Activated naive CD8-positive, alpha-beta T cell treated with anti-CD3 and anti-CD28 coated beads, Interleukin-2, amount 50 U/mL, for 24 hours (primary cell): Measurements from ENCODE around the gene BATF2.
"Not testable (repeated sequence)": the region's sequence is repeated elsewhere in the genome, so short reads cannot be mapped to it uniquely, and the experiment has no call there.

Experiments
- ATAC-seq: fragments of 150-1000 bp; cut with Tn5 transposase; one replicate; pipeline ENCODE4 v1.10.0; 2021
- DNase-seq: peaks from one replicate; pipeline ENCODE4 v3.0.0; 2021
- H3K27ac Mint-ChIP-seq: one replicate; pipeline ENCODE4 v1.8.0; 2021; ENCODE audit warnings: mild to moderate bottlenecking, mixed read lengths
- H3K27me3 Mint-ChIP-seq: one replicate; pipeline ENCODE4 v1.8.0; 2021; ENCODE audit warnings: mixed read lengths
- H3K36me3 Mint-ChIP-seq: one replicate; pipeline ENCODE4 v1.8.0; 2021; ENCODE audit warnings: low read depth, mixed read lengths
- H3K4me1 Mint-ChIP-seq: one replicate; pipeline ENCODE4 v1.8.0; 2021; ENCODE audit warnings: mixed read lengths
- H3K4me3 Mint-ChIP-seq: one replicate; pipeline ENCODE4 v1.8.0; 2021; ENCODE audit warnings: mild to moderate bottlenecking, moderate library complexity, mixed read lengths
- H3K9me3 Mint-ChIP-seq: one replicate; pipeline ENCODE4 v1.8.0; 2021; ENCODE audit warnings: mixed read lengths

Gene BATF2

GRCh38 chr11:64996710-64997380 is at the start of gene BATF2:
Gene BATF2, minus strand, starts transcription at chr11:64996971. Its CDS starts 57 bp downstream, at chr11:64996914.
- Mint-ChIP-seq H3K4me1 (peaks cover 17% of the 10 kb centered on the region), H3K27me3 (peaks cover 3% of the 10 kb centered on the region), H3K9me3 (no peaks in the 10 kb centered on the region), H3K27ac (no peak within 1 kb of the TSS), H3K36me3 (no peaks in the 10 kb centered on the region), H3K4me3 (peak within 1 kb of the TSS; percentile 55)
- DNase-seq, result no peak
- ATAC-seq, result no peak

GRCh38 chr11:65045728-65046127 is 49.0 kb upstream of the BATF2 start:
- no peak overlapping the region for H3K27ac Mint-ChIP-seq
- DNase-seq (no peak), ATAC-seq (no peak)
- H3K4me1 Mint-ChIP-seq, result peaks cover 34% of the 10 kb centered on the region
- no peak overlapping the region for H3K4me3 Mint-ChIP-seq
- no peaks in the 10 kb centered on the region for H3K9me3 Mint-ChIP-seq
- H3K27me3 Mint-ChIP-seq, result peaks cover 2% of the 10 kb centered on the region
- peaks cover 5% of the 10 kb centered on the region for H3K36me3 Mint-ChIP-seq

GRCh38 chr11:65045061-65045460 is 48.3 kb upstream of the BATF2 start:
- Mint-ChIP-seq H3K27ac (no peak overlapping the region), H3K4me3 (no peak overlapping the region), H3K9me3 (no peaks in the 10 kb centered on the region), H3K27me3 (peaks cover 2% of the 10 kb centered on the region), H3K36me3 (peaks cover 5% of the 10 kb centered on the region), H3K4me1 (peaks cover 37% of the 10 kb centered on the region)
- ATAC-seq (no peak), DNase-seq (no peak)

- H3K4me1 Mint-ChIP-seq, result peaks cover 37% of the 10 kb centered on the region
- peaks cover 5% of the 10 kb centered on the region for H3K36me3 Mint-ChIP-seq
- H3K27me3 Mint-ChIP-seq, result peaks cover 2% of the 10 kb centered on the region
- no peaks in the 10 kb centered on the region for H3K9me3 Mint-ChIP-seq
- no peak overlapping the region for H3K27ac Mint-ChIP-seq
- no peak for ATAC-seq
- no peak for DNase-seq
- H3K4me3 Mint-ChIP-seq, result no peak overlapping the region
Observed at GRCh38 chr11:65043881-65044501, 47.2 kb upstream of the BATF2 start.

GRCh38 chr11:65042891-65043290 is 46.1 kb upstream of the BATF2 start:
- Mint-ChIP-seq H3K36me3 (peaks cover 5% of the 10 kb centered on the region), H3K4me1 (peaks cover 31% of the 10 kb centered on the region), H3K9me3 (no peaks in the 10 kb centered on the region), H3K27ac (no peak overlapping the region), H3K4me3 (peak overlapping the region; percentile 81), H3K27me3 (peaks cover 2% of the 10 kb centered on the region)
- no peak for ATAC-seq
- DNase-seq, result no peak

- H3K4me3 Mint-ChIP-seq, result peak within 1 kb of the TSS; percentile 84
Observed at GRCh38 chr11:65040847-65041622, 44.3 kb upstream of the BATF2 start, which contains the start of gene SAC3D1. Gene SAC3D1, plus strand, starts transcription at chr11:65041210. Its CDS starts 83 bp downstream, at chr11:65041293.

GRCh38 chr11:65040520-65040846 is 43.7 kb upstream of the BATF2 start:
- peak overlapping the region; percentile 93 for H3K27ac Mint-ChIP-seq
- peak overlapping the region; percentile 84 for H3K4me3 Mint-ChIP-seq
- peaks cover 15% of the 10 kb centered on the region for H3K4me1 Mint-ChIP-seq
- ATAC-seq (no peak), DNase-seq (no peak)
- H3K9me3 Mint-ChIP-seq, result no peaks in the 10 kb centered on the region
- H3K27me3 Mint-ChIP-seq, result no peaks in the 10 kb centered on the region
- peaks cover 5% of the 10 kb centered on the region for H3K36me3 Mint-ChIP-seq

More at GRCh38 chr11:65040847-65041622, 44.3 kb upstream of the BATF2 start, which contains the start of gene SAC3D1:
- no peaks in the 10 kb centered on the region for H3K9me3 Mint-ChIP-seq
- H3K36me3 Mint-ChIP-seq, result peaks cover 5% of the 10 kb centered on the region
- DNase-seq, result peak; percentile 86
- peak within 1 kb of the TSS; percentile 93 for H3K27ac Mint-ChIP-seq
- peaks cover 15% of the 10 kb centered on the region for H3K4me1 Mint-ChIP-seq
- H3K27me3 Mint-ChIP-seq, result no peaks in the 10 kb centered on the region
- peak; percentile 96 for ATAC-seq

GRCh38 chr11:65036931-65037330 is 40.2 kb upstream of the BATF2 start:
- no peak for DNase-seq
- no peak overlapping the region for H3K27ac Mint-ChIP-seq
- H3K9me3 Mint-ChIP-seq, result no peaks in the 10 kb centered on the region
- H3K27me3 Mint-ChIP-seq, result no peaks in the 10 kb centered on the region
- no peak overlapping the region for H3K4me3 Mint-ChIP-seq
- no peak for ATAC-seq
- H3K4me1 Mint-ChIP-seq, result peaks cover 6% of the 10 kb centered on the region
- H3K36me3 Mint-ChIP-seq, result no peaks in the 10 kb centered on the region

GRCh38 chr11:65035579-65035978 is 38.8 kb upstream of the BATF2 start:
- Mint-ChIP-seq H3K4me1 (peaks cover 2% of the 10 kb centered on the region), H3K4me3 (no peak overlapping the region), H3K27ac (no peak overlapping the region), H3K27me3 (no peaks in the 10 kb centered on the region), H3K9me3 (no peaks in the 10 kb centered on the region), H3K36me3 (no peaks in the 10 kb centered on the region)
- ATAC-seq, result no peak
- no peak for DNase-seq

GRCh38 chr11:65034423-65034822 is 37.7 kb upstream of the BATF2 start:
- ATAC-seq, result no peak
- Mint-ChIP-seq H3K9me3 (no peaks in the 10 kb centered on the region), H3K27ac (no peak overlapping the region), H3K27me3 (no peaks in the 10 kb centered on the region), H3K4me1 (no peaks in the 10 kb centered on the region), H3K4me3 (no peak overlapping the region), H3K36me3 (no peaks in the 10 kb centered on the region)
- DNase-seq, result no peak

GRCh38 chr11:65032216-65032615 is 35.4 kb upstream of the BATF2 start:
- Mint-ChIP-seq H3K4me3 (no peak overlapping the region), H3K36me3 (no peaks in the 10 kb centered on the region), H3K27me3 (no peaks in the 10 kb centered on the region), H3K27ac (no peak overlapping the region), H3K9me3 (no peaks in the 10 kb centered on the region), H3K4me1 (peaks cover 10% of the 10 kb centered on the region)
- DNase-seq, result no peak
- ATAC-seq, result no peak

- Mint-ChIP-seq H3K36me3 (no peaks in the 10 kb centered on the region), H3K4me1 (peaks cover 16% of the 10 kb centered on the region), H3K4me3 (peak within 1 kb of the TSS; percentile 72), H3K9me3 (no peaks in the 10 kb centered on the region), H3K27ac (peak within 1 kb of the TSS; percentile 69), H3K27me3 (no peaks in the 10 kb centered on the region)
- peak; percentile 90 for ATAC-seq
- peak; percentile 91 for DNase-seq
Observed at GRCh38 chr11:65027213-65028067, 30.7 kb upstream of the BATF2 start, which contains the start of gene SNX15. Gene SNX15, plus strand, starts transcription at chr11:65027439. Its CDS starts 99 bp downstream, at chr11:65027538.

GRCh38 chr11:65026810-65027209 is 30.0 kb upstream of the BATF2 start:
- ATAC-seq (no peak), DNase-seq (no peak)
- Mint-ChIP-seq H3K27me3 (no peaks in the 10 kb centered on the region), H3K4me3 (peak overlapping the region; percentile 72), H3K9me3 (no peaks in the 10 kb centered on the region), H3K36me3 (no peaks in the 10 kb centered on the region), H3K4me1 (peaks cover 16% of the 10 kb centered on the region), H3K27ac (peak overlapping the region; percentile 69)

GRCh38 chr11:65023502-65023901 is 26.7 kb upstream of the BATF2 start:
- not testable (repeated sequence) for H3K27ac Mint-ChIP-seq, H3K4me3 Mint-ChIP-seq, H3K9me3 Mint-ChIP-seq, H3K27me3 Mint-ChIP-seq, ATAC-seq, DNase-seq, H3K36me3 Mint-ChIP-seq
- peaks cover 13% of the 10 kb centered on the region for H3K4me1 Mint-ChIP-seq
